Ovary (tissue), 3 donors: Measurements from ENCODE around the gene ITPR2.

Source experiments
- EP300 ChIP-seq: sonication (generic); formaldehyde crosslinking; IDR thresholded peaks from one replicate; pipeline ENCODE4 v1.6.1; 2017; ENCODE audit warnings: antibody characterized with exemption
- POLR2A ChIP-seq: fragments of 450-650 bp; IDR thresholded peaks from one replicate; pipeline ENCODE4 v1.6.1; 2017; ENCODE audit warnings: antibody characterized with exemption, mild to moderate bottlenecking, moderate library complexity
- TF ChIP-seq, protein P1 (sequence below), 3 donors: fragments of 450-650 bp in 2 of 3; fragments of 200-600 bp in 1 of 3; IDR thresholded peaks; one replicate each; pipeline versions ENCODE4 v1.5.1 to v1.8.0; 2016 to 2022; ENCODE audit warnings: antibody characterized with exemption in 3 of 3, mild to moderate bottlenecking in 1 of 3
- donor health status: DM: no; HTN: no; CAD: no.

DNA sequence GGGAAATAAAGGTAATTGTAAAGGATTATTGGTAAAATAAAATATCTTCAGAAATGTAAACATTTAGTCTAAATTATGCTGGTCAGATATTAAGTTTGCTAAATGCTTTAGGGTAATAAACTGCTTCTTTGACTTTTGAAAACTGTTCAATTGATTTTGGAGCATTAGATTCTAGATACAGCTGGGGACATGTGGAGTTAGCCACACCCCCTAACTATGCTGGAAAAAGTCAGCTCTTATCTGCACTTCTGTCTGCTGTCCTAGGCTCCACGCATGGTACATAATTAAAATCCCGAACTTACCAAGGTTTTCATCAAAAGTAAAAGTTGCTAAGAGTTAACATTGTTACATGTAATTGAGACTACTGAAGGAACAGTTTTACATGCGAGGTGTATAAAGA lies 78.8 kb downstream of the ITPR2 start:
- TF ChIP-seq, protein P1, sequence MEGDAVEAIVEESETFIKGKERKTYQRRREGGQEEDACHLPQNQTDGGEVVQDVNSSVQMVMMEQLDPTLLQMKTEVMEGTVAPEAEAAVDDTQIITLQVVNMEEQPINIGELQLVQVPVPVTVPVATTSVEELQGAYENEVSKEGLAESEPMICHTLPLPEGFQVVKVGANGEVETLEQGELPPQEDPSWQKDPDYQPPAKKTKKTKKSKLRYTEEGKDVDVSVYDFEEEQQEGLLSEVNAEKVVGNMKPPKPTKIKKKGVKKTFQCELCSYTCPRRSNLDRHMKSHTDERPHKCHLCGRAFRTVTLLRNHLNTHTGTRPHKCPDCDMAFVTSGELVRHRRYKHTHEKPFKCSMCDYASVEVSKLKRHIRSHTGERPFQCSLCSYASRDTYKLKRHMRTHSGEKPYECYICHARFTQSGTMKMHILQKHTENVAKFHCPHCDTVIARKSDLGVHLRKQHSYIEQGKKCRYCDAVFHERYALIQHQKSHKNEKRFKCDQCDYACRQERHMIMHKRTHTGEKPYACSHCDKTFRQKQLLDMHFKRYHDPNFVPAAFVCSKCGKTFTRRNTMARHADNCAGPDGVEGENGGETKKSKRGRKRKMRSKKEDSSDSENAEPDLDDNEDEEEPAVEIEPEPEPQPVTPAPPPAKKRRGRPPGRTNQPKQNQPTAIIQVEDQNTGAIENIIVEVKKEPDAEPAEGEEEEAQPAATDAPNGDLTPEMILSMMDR (IDR thresholded peaks at IDR 0.05), result no peak
- TF ChIP-seq POLR2A (no peak), EP300 (no peak)
